HepG2 (cell line): ENCODE results near the gene UBE2M. TPM values are rescaled to one million over a fixed set of nuclear protein-coding genes. Genes with fewer than 3 reads are reported as not detected.

Experiments used
- CSRNP1 ChIP-seq: sonication (generic); formaldehyde crosslinking; IDR thresholded peaks from 2 replicates; pipeline ENCODE4 v1.8.1; 2023; ENCODE audit warnings: mild to moderate bottlenecking, missing genetic modification reagents
- EP300 ChIP-seq, 3 experiments: sonication (generic) in 1 of 3; formaldehyde crosslinking in 1 of 3; IDR thresholded peaks; 2 replicates each; pipeline versions ENCODE4 v1.5.1 to v1.6.1; 2011 to 2020; ENCODE audit warnings: low read depth in 2 of 3, low read length in 2 of 3, borderline replicate concordance in 1 of 3, improper control_type of control experiment in 1 of 3, mild to moderate bottlenecking in 1 of 3, missing genetic modification reagents in 1 of 3, moderate library complexity in 1 of 3
- FOXO1 ChIP-seq: sonication (generic); formaldehyde crosslinking; IDR thresholded peaks from 2 replicates; pipeline ENCODE4 v1.4.0; 2020; ENCODE audit warnings: missing genetic modification reagents
- HOXA9 ChIP-seq: sonication (generic); formaldehyde crosslinking; IDR thresholded peaks from 2 replicates; pipeline ENCODE4 v1.8.1; 2022; ENCODE audit warnings: missing genetic modification reagents, mild to moderate bottlenecking, moderate library complexity, borderline replicate concordance
- KDM6A ChIP-seq: IDR thresholded peaks from 2 replicates; pipeline ENCODE4 v1.6.1; 2016; ENCODE audit warnings: low read depth
- LRRFIP1 ChIP-seq: sonication (generic); formaldehyde crosslinking; conservative IDR thresholded peaks from 2 replicates; pipeline ENCODE4 v1.4.0; 2020; ENCODE audit warnings: missing genetic modification reagents
- SIN3B ChIP-seq: fragments of 150-350 bp; IDR thresholded peaks from 2 replicates; pipeline ENCODE4 v1.6.1; 2014; ENCODE audit warnings: low read length
- SMAD1 ChIP-seq: sonication (generic); formaldehyde crosslinking; IDR thresholded peaks from 2 replicates; pipeline ENCODE4 v1.4.0; 2020; ENCODE audit warnings: missing genetic modification reagents, low read depth, mild to moderate bottlenecking, borderline replicate concordance
- ZNF124 ChIP-seq: sonication (generic); formaldehyde crosslinking; IDR thresholded peaks from 2 replicates; pipeline ENCODE4 v1.4.0; 2020; ENCODE audit warnings: missing genetic modification reagents
- ZNF318 ChIP-seq: sonication (generic); formaldehyde crosslinking; IDR thresholded peaks from 2 replicates; pipeline ENCODE4 v1.4.0; 2020; ENCODE audit warnings: mild to moderate bottlenecking, missing genetic modification reagents
- ZNF460 ChIP-seq: sonication (generic); formaldehyde crosslinking; IDR thresholded peaks from 2 replicates; pipeline ENCODE4 v1.5.1; 2020; ENCODE audit warnings: missing genetic modification reagents, mild to moderate bottlenecking, borderline replicate concordance
- ZNF768 ChIP-seq: sonication (generic); formaldehyde crosslinking; IDR thresholded peaks from 2 replicates; pipeline ENCODE4 v1.4.0; 2020; ENCODE audit warnings: missing genetic modification reagents
- ZNF772 ChIP-seq: sonication (generic); formaldehyde crosslinking; IDR thresholded peaks from 2 replicates; pipeline ENCODE4 v1.5.0; 2020; ENCODE audit warnings: mild to moderate bottlenecking, missing genetic modification reagents
- polyA plus RNA-seq, 8 experiments: library from polyadenylated mRNA; depleted of rRNA in 3 of 8; stranded (reverse) in 7 of 8; unstranded in 1 of 8; fragments of >200 nt; fragmentation: Illumina TruSeq in 4 of 8; extraction: Trizol in 4 of 8; gene quantifications; 2 replicates each; pipeline versions ENCODE4 v1.2.1 to v1.2.3, GENCODE V29; 2011 to 2016; ENCODE audit warnings: low read depth in 4 of 8, missing spikeins in 1 of 8, mixed read lengths in 1 of 8; ENCODE audit not compliant: insufficient read depth in 1 of 8
- total RNA-seq, 5 experiments: library from RNA; depleted of rRNA; stranded (reverse); fragments of >200 nt; fragmentation: Illumina TruSeq; extraction: Trizol; gene quantifications; 2 replicates each; pipeline ENCODE4 v1.2.3, GENCODE V29; 2016; ENCODE audit warnings: low read depth in 1 of 5

UBE2M gene
- total and polyA plus RNA-seq, 2 of the 13 experiments (the other 11 are each of a cell fraction or from before 2014, with no cell fraction given) = 36.2 to 50.3 TPM

- no peak for TF ChIP-seq LRRFIP1 (CRISPR knock-in tag)
- peak; percentile 81; the same call in 1 of the 2 replicates for TF ChIP-seq ZNF318 (CRISPR knock-in tag)
- 0 out of 2 replicates have a peak, but pooled peaks have one; percentile 45 for TF ChIP-seq SMAD1
- no peak for TF ChIP-seq SIN3B
- peak; percentile 48; the same call in 1 of the 2 replicates for TF ChIP-seq ZNF772
- peak; percentile 69; the same call in 1 of the 2 replicates for TF ChIP-seq CSRNP1 (CRISPR knock-in tag)
- no peak for TF ChIP-seq KDM6A
- no peak for TF ChIP-seq ZNF124 (CRISPR knock-in tag)
- TF ChIP-seq FOXO1 (CRISPR knock-in tag) = 0 out of 2 replicates have a peak, but pooled peaks have one; percentile 29
- no peak; the same call in 1 of the 2 replicates for TF ChIP-seq HOXA9 (CRISPR knock-in tag)
- TF ChIP-seq EP300 (IDR thresholded peaks at IDR 0.05; ENCODE audit: low read depth in 2 of 2, low read length in 2 of 2) = no peak
- peak; percentile 17; the same call in 1 of the 2 replicates for TF ChIP-seq EP300 (CRISPR knock-in tag; IDR thresholded peaks at IDR 0.05; ENCODE audit: borderline replicate concordance)
- TF ChIP-seq ZNF460 (CRISPR knock-in tag) = no peak
- TF ChIP-seq ZNF768 (CRISPR knock-in tag) = 0 out of 2 replicates have a peak, but pooled peaks have one; percentile 53
Measured at GRCh38 chr19:58513694-58514563, 44.5 kb downstream of the UBE2M start (continued).
